Suppressor macrophage treated with lipopolysaccharide for 4 hours (primary cell): ENCODE data around the gene KRT35.

Experiments used
- DNase-seq: peaks from one replicate; pipeline ENCODE4 v3.0.0-alpha.2; 2020

The KRT35 gene

DNA sequence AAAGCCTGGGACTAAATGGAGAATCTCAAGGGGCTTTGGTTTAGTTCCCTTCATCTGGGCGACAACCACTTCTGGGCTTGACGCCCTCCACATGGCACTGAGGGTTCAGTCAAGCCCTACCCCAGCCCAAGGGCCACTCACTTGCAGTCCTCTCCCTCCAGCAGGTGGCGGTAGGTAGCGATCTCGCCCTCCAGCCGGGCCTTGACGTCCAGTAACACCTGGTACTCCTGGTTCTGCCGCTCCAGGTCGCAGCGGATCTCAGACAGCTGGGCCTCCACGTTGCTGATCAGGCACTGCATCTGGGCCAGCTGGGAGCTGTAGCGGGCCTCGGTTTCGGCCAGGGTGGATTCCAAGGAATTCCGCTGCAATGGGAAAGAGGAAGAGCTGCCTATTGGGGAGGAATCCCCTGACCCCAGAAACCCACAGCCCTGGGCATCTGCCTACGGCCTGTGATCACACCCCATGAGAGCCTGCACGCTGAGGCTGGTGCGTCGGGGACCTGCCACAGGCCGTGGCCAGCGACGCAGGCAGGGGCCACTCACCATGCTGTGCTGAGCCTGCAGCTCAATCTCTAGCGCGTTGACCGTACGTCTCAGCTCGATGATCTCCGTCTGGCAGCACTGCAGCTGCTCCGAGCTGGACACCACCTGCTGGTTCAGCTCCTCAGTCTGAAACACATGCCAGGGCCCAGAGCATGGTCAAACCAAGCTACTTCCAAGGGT is 6.0 kb upstream of the KRT35 start:
- DNase-seq = peak; percentile 44

DNA sequence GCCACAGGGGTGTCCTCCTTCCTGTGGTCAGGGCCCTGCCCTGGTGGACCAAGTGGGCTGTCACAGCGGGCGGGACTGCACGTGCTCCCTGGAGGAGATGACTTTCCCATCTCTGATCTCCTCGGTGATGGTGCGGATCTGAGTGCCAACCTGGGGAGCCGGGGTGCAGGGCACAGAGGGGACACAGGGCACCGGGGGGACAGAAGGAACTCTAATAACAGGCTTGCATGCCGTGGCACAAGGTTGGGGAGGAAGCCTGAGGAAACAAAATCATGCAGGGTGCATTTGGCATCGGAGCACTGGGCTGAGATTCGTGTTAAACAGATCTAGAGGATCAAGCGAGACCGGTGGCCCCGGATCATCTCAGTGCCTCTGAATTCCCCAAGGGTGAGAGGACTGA is 5.4 kb upstream of the KRT35 start:
- no peak for DNase-seq

DNA sequence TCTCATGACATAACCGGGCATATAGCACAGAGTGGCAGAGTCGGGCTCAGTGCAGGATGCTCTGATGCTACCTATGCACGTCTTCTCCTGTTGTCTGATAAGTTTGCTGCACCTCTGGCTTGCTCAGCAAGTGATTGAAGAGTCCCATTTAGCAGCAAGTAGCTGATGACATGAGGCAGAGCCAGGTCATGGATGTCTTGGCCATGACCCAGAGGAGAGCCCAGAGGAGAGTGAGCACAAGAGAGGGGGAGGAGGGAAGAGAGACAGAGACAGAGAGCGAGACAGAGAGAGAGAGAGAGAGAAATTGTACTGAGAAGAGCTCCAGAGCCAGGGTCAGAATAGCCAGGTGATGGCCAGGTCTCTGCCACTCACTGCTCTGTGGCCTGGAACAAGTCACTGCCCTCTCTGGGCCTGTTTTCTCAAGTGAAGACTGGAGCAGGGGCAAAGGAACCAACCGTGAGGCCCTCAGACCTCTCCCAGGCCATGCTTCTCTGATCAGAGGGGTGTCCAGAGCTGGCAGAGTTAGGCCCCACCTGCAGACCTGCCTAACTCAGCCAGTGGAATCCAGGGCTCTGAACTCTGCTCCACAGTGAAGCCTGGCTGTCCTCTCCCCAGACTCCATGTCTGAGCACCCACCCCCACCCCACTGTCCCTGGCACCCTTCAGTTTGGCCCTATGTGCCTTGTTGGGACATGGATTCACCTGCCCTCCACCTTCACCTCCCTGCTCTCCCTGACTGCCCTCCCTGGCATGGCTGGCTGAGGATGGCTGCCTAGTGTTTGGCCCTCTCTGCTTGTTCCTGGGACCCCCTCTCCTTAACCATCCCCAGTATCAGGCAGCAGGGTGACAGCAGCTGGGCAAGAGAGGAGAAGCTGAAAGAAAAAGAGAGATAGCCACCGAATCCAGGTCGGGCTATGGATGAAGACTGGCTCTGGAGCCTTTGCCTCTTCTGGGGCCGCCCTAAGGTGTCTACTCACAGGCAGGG is 4.3 kb upstream of the KRT35 start:
- no peak for DNase-seq

DNA sequence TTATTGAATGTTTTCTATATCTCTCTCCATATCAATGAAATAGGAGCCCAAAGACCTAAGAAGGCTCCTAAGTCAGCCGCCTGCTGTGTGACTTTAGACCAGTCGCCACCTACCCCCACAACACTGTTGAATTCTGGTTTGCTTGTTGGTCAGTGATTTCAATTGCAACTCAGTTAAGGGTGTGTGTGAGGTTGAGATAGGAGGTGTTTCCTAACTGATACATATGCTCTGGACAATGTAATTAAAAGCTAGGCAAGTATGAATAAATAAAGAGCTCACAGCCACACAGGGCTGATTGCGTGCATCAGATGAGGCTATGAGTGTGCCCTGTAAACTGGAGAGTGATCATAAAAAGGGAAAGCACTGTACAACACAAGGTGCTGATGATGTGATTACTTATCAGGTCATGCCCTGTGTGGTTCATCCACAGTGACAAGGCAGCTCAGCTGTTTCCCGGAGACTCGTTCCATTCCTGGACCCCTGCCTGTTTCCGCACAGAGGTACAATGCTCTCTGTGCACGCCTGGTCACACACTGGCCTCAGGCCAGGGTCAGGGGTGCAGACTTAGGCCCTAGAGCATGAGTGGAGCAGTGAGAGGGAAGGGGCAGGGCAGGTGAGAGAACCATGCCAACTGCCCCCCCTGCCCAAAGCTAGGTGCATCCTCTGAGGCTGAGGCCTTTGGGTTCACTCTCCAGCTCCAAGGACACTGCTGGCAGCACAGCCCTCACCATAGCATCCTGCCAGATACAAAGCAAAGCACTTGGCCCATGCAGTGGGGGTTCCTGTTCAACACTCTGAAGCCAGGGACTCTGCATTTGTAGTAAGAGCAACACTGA is 3.3 kb upstream of the KRT35 start:
- DNase-seq = no peak

DNA sequence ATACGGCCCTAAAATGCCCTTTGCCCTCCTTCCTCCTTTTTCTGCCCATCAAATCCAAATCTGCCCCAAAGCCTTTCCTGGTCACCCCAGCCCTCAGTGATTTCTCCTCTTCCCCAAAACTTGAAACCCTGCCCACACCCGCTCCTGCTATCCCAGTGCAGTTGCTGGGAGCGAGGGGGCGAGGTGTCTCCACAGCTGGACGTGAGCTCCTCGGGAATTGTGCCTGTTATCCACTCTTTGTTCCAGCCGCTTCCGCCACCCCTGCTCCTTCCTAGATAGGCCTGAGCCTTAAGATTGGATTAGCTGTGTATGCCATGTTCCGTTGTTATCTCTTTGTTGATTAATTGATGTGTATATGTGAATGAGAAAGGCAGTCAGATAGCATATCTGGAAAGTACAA is 2.6 kb upstream of the KRT35 start:
- DNase-seq = no peak

DNA sequence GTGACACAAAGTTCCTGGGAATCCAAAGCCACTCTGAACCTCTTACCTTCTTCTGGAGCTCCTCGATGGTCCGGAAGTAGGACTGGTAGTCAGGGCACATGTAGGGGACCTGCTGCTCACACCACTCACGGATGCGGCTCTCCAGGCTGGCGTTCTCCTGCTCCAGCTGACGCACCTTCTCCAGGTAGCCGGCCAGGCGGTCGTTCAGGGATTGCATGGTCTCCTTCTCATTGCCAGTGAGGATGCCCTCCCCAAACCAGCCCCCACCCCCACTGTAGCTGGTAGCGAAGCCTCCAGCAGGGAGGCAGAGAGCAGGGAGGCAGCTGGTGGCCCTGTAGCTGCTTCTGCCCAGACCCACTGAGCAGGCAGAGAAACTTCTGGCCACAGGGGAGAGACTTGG is 370 bp downstream of the KRT35 start:
- no peak for DNase-seq

DNA sequence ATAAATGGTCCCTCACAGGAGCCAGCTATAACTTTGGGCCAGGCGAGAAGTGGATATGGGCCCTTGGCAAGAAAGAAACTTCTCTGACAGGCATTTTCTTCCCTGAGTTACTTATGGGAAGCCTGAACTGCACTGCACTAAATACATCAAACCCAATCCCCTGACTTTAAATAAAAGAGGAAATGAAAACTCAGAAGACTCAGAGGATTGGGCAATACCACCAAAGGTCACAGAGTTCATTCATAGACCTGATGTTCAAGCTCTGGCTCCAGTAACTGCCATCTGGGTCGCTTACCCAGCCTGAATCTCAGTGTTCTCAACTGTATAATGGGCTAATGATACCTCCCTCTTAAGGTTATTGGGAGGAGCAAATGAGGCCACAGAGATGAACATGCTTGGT is 815 bp downstream of the KRT35 start:
- peak; percentile 36 for DNase-seq

DNA sequence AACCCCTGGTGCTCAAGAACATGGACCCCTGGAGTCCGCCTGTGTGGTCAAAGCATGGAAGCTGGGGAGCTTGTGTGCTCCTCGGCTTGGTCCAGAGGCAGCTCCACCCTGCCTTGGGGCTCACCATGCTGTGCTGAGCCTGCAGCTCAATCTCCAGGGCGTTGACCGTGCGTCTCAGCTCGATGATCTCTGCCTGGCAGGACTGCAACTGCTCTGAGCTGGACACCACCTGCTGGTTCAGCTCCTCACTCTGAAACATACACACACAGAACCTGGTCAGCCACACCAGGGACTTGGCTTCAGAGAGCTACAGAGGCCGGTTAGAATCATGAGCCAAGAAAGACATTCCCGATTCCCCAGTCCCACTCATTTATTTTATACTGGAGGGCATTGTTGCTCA is 2.7 kb downstream of the KRT35 start:
- DNase-seq = no peak

DNA sequence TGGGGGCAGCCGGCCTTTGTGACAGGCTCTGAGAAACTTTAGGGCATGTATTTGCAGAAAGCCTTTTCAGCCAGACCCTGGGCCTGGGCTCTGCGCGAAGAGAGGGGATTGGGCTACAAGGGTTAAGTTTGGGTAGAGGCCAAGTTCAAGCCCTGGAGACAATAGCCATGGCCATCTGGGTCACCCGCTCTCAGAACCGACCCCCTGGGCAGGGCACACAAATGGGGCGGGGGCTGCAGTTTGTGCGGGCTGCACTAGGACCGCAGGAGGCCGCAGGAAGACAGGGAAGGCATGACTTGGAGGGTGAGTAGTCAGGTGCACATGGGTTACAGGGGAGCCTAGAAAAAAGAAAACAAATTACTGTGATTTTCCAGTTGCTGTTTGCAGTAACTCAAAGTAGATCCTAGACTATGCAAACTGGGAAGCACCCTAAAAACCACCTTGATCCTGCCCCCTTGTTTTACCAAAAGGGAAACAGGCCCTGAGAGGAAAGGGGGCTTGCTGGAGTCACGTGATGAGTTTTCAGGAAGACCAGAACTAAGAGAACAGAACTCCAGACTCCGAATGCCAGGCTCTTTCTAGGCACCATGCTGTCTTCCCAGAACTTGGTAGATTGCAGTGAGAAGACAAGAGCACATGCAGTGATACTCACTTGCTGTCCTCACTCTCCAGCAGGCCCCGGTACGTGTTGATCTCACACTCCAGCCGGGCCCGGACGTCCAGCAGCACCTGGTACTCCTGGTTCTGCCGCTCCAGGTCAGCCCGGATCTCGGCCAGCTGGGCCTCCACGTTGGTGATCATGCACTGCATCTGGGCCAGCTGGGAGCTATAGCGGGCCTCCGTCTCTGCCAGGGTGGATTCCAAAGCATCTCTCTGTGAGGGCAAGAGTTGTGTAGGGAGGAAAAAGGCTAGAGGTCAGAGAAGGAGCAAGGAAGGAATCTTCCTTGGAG is 3.8 kb downstream of the KRT35 start:
- no peak for DNase-seq

DNA sequence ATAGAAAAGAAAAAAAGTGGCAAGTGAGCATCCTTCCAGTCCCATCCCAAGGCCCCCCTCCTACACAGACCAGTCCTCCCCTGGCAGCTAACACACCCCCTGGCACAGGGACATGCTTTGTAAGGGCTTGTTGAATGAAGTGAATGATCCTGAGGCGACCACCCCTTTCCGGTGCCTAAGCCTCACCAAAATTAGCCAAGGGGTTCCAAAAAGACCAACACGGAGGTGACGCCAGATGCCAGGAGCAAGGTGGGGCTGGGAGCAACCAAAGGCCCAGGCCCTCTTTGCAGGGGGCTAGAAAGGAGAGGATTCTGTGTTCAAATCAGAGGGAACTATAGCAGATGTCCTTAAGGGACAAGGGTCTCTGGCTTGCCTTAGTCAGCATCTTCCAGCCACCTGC is 5.5 kb downstream of the KRT35 start:
- DNase-seq = no peak

DNA sequence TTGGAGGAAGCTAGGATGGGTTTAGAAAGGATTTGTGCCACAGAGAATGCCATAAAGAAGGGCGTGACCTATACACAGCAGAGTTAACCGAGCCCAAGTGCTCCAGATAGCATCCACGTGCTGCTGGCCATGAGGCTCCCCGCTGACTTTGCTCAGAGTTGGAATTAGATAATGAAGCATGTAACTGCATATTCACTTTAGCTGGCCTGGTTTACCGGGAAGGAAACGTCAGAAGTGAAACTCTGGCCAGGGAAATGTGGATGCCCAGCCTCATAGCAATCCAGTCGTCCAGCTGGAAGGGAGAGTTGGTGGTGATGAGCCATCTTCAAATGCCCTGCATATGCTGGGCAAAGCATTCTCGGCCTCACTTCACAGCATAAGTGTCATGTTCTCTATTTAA is 6.1 kb downstream of the KRT35 start:
- DNase-seq = no peak

DNA sequence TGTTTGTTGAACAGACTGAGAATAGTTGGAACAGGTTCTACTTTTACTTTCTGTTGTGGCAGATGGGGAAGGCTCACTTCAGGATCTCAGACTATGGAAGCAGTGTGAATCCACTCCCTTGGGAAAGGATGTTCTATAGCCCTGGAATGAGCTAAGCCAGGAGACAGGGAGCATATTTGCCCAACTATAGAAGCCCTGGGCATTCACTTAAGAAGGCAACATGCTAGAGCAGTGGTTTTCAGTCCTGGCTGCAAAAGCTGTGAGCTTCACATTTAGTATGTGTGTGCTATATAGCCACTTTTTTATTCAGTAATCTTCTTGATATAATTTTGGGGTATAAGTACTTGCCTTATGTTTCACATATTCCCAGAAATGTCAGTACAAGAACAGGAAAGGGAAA is 12.6 kb downstream of the KRT35 start:
- no peak for DNase-seq

DNA sequence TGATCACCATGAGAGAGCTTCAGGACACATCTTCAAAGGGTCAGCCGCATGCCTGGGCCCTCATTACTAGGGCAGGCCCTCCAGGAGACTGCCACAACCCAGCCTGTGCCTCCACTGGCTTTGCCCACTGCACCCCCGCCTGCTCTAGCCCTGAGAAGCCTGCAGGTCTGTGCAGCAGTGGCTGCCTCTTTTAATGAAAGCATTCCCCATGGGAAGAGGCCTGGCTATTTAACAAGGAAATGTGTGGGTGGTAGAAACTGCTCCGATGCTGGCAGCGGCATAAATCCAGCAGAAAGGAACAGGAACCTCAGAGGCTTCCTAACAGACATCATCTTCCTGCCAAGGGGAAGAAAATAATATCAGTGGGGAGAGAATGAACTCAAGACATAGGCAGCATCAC is 13.4 kb downstream of the KRT35 start:
- no peak for DNase-seq

DNA sequence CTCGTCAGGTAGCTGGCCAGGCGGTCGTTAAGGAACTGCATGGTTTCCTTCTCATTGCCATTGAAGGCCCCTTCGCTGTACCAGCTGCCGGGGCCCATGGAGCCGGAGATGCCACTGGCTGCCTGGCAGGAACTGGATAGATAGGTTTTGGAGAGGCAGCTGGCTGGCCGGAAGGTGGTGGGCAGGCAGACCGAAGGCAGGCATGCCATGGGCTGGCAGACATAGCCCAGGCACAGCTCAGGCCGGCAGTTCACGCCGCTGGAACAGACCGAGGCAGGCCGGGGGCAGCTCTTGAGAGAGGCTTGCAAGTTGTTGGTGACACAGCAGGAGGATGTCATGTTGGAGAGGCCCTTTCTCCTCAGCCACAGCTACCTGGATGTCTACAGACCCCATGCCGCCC is 14.0 kb downstream of the KRT35 start, which contains the start of gene KRT32:
KRT32 (minus strand) TSS at position 399 of the 400 bp plus-strand sequence; CDS start at position 338, 61 bp downstream.
- no peak for DNase-seq

DNA sequence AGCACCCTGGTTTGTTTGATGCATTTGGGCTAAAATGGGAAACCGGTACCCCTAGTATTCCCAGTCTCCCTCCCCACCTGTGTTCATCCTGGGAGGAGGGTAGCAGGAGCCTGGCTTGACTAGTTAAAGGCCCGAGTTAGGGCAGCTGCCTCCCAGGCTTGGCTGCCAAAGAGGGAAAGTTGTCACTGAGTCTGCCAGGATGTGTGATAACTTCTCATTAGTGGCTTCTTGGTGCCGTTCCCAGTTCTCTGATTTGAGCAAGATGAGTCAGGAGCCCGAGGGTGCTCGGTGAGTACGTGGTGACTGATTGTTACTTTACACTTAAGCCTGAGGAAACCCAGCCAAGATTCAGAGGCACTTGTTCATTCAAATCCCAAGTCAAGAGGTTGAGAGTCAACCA is 16.3 kb downstream of the KRT35 start:
- DNase-seq = peak; percentile 33

DNA sequence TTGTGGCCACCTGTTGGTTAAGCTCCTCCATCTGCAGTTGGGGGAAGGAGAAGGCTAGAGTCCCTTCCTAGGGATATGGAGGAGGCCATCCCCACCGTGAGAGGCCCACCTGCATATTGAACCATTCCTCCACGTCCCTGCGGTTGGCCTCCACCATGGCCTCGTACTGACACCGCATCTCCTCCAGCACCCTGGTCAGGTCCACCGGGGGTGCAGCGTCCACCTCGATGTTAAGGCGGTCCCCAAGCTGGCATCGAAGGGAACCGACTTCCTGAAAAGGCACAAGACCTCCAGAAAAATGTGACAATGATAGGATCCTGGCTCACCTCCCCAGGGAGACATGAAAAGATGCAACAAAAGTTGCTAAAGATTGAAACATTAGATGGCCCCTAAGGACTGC is 16.8 kb downstream of the KRT35 start:
- DNase-seq = no peak

DNA sequence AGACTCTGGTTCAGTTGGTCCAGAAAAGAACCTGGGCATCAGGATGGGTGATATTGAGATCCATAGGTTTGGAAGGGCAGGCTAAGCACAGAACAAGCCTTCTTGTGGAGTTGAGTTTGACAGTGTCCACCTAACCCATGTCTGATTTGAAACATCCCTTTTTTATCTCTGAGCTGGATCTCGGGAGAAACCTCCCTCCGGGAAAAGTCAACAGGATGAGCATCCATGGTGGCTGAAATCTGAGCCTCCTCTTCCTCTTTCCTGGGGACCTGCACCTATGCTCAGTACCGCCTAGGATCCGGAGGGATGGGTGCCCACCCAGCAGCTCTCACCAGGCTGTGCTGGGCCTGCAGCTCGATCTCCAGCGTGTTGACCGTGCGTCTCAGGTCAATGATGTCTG is 17.2 kb downstream of the KRT35 start:
- DNase-seq = no peak

DNA sequence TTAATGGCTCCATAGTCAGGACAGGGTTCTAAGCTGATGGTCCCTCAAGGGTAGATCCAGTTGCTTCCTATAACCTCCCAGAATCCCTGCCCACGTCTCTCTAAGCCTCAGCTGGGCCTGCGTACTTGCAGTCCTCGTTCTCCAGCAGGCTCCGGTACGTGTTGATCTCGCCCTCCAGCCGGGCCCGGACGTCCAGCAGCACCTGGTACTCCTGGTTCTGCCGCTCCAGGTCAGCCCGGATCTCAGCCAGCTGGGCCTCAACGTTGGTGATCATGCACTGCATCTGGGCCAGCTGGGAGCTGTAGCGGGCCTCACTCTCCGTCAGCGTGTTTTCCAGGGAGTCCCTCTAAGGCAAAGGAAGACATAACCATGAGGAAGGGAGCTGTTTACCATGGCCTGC is 18.2 kb downstream of the KRT35 start:
- no peak for DNase-seq

DNA sequence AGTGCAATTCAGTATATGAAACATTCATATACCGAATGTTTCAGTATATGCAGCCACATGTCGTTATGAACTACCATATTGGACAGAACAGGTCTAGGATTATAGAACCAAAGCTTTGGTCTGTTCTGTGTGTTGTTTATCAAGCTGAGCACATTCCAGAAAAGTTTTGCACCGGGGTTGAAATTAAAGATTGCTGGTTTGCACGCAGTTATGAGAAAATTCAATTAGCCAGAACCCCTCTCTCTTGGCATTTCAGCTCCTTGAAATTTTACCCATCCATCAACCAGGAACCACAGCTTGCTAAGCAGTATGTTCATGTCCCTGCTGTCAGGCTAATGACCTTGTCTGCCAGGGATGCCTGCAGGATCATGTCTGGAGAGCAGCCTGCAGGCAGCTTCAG is 23.3 kb downstream of the KRT35 start:
- no peak for DNase-seq

DNA sequence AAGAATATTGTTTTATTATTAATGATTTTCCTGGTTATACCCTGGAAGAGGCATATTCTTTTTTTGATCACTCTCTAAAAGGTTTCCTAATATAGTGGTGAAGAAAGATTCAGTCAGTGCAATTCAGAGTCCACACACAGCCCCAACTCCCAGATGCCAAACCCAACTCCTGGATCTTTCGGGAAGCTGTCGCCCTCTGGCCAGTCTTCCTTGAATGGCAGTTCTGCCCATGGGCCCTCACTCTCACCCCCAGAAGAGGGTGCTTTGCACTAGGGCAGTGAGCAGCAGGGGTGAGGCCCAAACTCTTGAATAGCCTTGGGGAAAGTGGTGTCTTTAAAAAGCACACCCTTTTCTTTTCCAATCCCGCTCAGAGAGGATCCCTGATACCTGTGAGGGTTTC is 24.7 kb downstream of the KRT35 start:
- DNase-seq = no peak

DNA sequence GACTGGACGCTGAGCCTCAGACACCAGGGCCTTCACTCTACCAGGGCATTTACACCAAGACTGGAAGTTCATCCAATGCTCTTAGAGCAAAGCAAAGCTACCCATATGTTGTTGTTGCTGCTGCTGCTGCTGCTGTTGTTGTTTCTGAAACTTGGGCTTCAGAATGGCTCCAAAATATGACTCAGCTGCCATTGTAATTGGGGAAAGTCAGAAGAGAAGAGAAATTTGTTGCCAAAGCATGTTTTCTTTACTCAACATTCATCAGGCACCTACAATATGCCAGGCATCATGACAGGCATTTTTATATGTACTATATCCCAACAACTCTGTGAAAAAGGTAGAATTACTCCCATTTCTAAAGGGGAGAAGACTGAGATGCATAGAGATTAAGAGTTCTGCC is 25.7 kb downstream of the KRT35 start:
- DNase-seq = no peak

DNA sequence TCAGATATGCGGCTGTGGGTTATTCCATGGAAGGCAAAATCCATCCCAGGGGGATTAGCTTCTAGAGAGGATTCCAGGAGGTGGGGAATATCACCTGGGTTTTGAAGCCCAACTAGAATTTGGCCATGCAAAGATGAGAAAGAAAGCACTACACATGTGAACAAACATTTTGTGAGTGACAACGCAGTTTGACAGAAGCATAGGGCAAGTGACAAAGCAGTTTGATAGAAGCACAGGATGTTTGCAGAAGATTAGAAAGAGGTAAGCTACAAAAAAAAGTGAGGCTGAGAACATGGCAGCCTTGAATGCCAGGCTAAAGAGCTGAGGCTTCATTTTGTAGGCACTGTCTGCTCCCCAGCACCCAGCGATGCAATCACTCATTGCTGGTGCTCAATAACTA is 27.9 kb downstream of the KRT35 start:
- no peak for DNase-seq
